GM23338 (cell line): ENCODE results near the gene EHBP1L1. TPM values are rescaled to one million over a fixed set of nuclear protein-coding genes. Genes with fewer than 3 reads are reported as not detected.

ENCODE experiments used
- ATAC-seq: fragments of 200-7000 bp; cut with Tn5 transposase; 3 replicates; pipeline ENCODE4 v1.9.1; 2020
- DNase-seq: peaks from one replicate; pipeline ENCODE4 v3.0.0-alpha.2; 2015; ENCODE audit warnings: low spot score
- H2AFZ ChIP-seq: fragments of 200-600 bp; sonication (generic); 2 replicates; pipeline ENCODE4 v1.8.0; 2016; ENCODE audit warnings: antibody characterized with exemption, mild to moderate bottlenecking, moderate library complexity
- H3F3A ChIP-seq: fragments of 200-600 bp; sonication (generic); replicated peaks from 2 replicates; pipeline ENCODE4 v1.8.0; 2017; ENCODE audit warnings: antibody characterized with exemption, mixed run types, low read depth
- H3K27ac ChIP-seq: fragments of 200-600 bp; sonication (generic); 2 replicates; pipeline ENCODE4 v1.6.1; 2016; ENCODE audit warnings: low read depth
- H3K27me3 ChIP-seq: fragments of 200-600 bp; sonication (generic); 2 replicates; pipeline ENCODE4 v1.8.0; 2016; ENCODE audit warnings: mild to moderate bottlenecking, mixed run types, moderate library complexity; ENCODE audit not compliant: insufficient read depth
- H3K36me3 ChIP-seq: fragments of 200-600 bp; sonication (generic); 2 replicates; pipeline ENCODE4 v1.8.0; 2016; ENCODE audit warnings: mild to moderate bottlenecking; ENCODE audit not compliant: insufficient read depth
- H3K4me1 ChIP-seq: fragments of 200-600 bp; sonication (generic); 2 replicates; pipeline ENCODE4 v1.8.0; 2016; ENCODE audit warnings: mild to moderate bottlenecking, moderate library complexity; ENCODE audit not compliant: insufficient read depth
- H3K4me2 ChIP-seq: fragments of 200-600 bp; sonication (generic); 2 replicates; pipeline ENCODE4 v1.7.1; 2017; ENCODE audit warnings: mixed run types
- H3K4me3 ChIP-seq: fragments of 200-600 bp; sonication (generic); 2 replicates; pipeline ENCODE4 v1.6.1; 2016; ENCODE audit warnings: mixed run types
- H3K79me2 ChIP-seq: fragments of 200-600 bp; sonication (generic); replicated peaks from 2 replicates; pipeline ENCODE4 v1.8.0; 2017; ENCODE audit warnings: mild to moderate bottlenecking; ENCODE audit not compliant: insufficient read depth
- H3K9me2 ChIP-seq: fragments of 200-600 bp; sonication (generic); 2 replicates; pipeline ENCODE4 v1.8.0; 2017; ENCODE audit not compliant: insufficient read depth
- H4K20me1 ChIP-seq: fragments of 200-600 bp; sonication (generic); replicated peaks from 2 replicates; pipeline ENCODE4 v1.8.0; 2017; ENCODE audit warnings: mild to moderate bottlenecking; ENCODE audit not compliant: insufficient read depth
- H3K27ac Mint-ChIP-seq: 2 replicates; pipeline ENCODE4 v1.8.0; 2020; ENCODE audit warnings: inconsistent platforms, mild to moderate bottlenecking, moderate library complexity, mixed read lengths
- H3K27me3 Mint-ChIP-seq: 3 replicates; pipeline ENCODE4 v1.8.0; 2022; ENCODE audit warnings: low read depth, mild to moderate bottlenecking, moderate library complexity, mixed read lengths, inconsistent platforms; ENCODE audit not compliant: insufficient read depth, poor library complexity
- H3K36me3 Mint-ChIP-seq: 3 replicates; pipeline ENCODE4 v1.8.0; 2021; ENCODE audit warnings: low read depth, mild to moderate bottlenecking, inconsistent platforms, moderate library complexity, mixed read lengths
- H3K4me1 Mint-ChIP-seq: 3 replicates; pipeline ENCODE4 v1.8.0; 2020; ENCODE audit warnings: mild to moderate bottlenecking, inconsistent platforms, mixed read lengths
- H3K4me3 Mint-ChIP-seq: 3 replicates; pipeline ENCODE4 v1.8.0; 2021; ENCODE audit warnings: moderate library complexity, mild to moderate bottlenecking, inconsistent platforms, mixed read lengths
- H3K9me3 Mint-ChIP-seq: 3 replicates; pipeline ENCODE4 v1.8.0; 2020; ENCODE audit warnings: moderate library complexity, mild to moderate bottlenecking, inconsistent platforms, mixed read lengths
- CREB1 ChIP-seq: fragments of 250-450 bp; sonication (Bioruptor Pico); IDR thresholded peaks from 2 replicates; pipeline ENCODE4 v1.5.0; 2020; ENCODE audit warnings: low read depth, mild to moderate bottlenecking, moderate library complexity
- ETS1 ChIP-seq: IDR thresholded peaks from 2 replicates; pipeline ENCODE4 v1.6.1; 2016; ENCODE audit warnings: antibody characterized with exemption
- EZH2phosphoT487 ChIP-seq: fragments of 200-600 bp; sonication (generic); IDR thresholded peaks from one replicate; pipeline ENCODE4 v1.8.1; 2018; ENCODE audit warnings: antibody characterized with exemption; ENCODE audit not compliant: unreplicated experiment
- JUNB ChIP-seq: IDR thresholded peaks from one replicate; pipeline ENCODE4 v1.6.1; 2016; ENCODE audit warnings: antibody characterized with exemption; ENCODE audit not compliant: unreplicated experiment
- NANOG ChIP-seq: IDR thresholded peaks from 2 replicates; pipeline ENCODE4 v1.6.1; 2016; ENCODE audit warnings: antibody characterized with exemption, borderline replicate concordance
- POLR2AphosphoS5 ChIP-seq: IDR thresholded peaks from 2 replicates; pipeline ENCODE4 v1.6.1; 2016; ENCODE audit warnings: antibody characterized with exemption, low read depth
- REST ChIP-seq: IDR thresholded peaks from one replicate; pipeline ENCODE4 v1.6.1; 2018; ENCODE audit warnings: antibody characterized with exemption; ENCODE audit not compliant: unreplicated experiment
- STAT1 ChIP-seq: IDR thresholded peaks from one replicate; pipeline ENCODE4 v1.6.1; 2016; ENCODE audit warnings: antibody characterized with exemption; ENCODE audit not compliant: unreplicated experiment
- ZNF114 ChIP-seq: fragments of 250-450 bp; sonication (Bioruptor Pico); IDR thresholded peaks from 2 replicates; pipeline ENCODE4 v1.5.0; 2020; ENCODE audit warnings: mild to moderate bottlenecking, moderate library complexity
- ZNF331 ChIP-seq: fragments of 250-450 bp; sonication (Bioruptor Pico); IDR thresholded peaks from 2 replicates; pipeline ENCODE4 v1.5.0; 2020; ENCODE audit warnings: low read depth, mild to moderate bottlenecking, moderate library complexity
- ZNF462 ChIP-seq: fragments of 250-450 bp; sonication (Bioruptor Pico); IDR thresholded peaks from 2 replicates; pipeline ENCODE4 v1.5.0; 2020; ENCODE audit warnings: mild to moderate bottlenecking, moderate library complexity
- polyA plus RNA-seq: library from polyadenylated mRNA; unstranded; fragments of >200 nt; fragmentation: Nextera tagmentation; extraction: Ambion mirVana; gene quantifications from 2 replicates; pipeline ENCODE4 v1.2.1, GENCODE V29; 2016
- total RNA-seq: library from RNA; depleted of rRNA; stranded (reverse); fragments of >200 nt; shearing (Covaris generic); gene quantifications from 2 replicates; pipeline ENCODE4 v1.2.3, GENCODE V29; 2014

The EHBP1L1 gene
- total and polyA plus RNA-seq, 2 experiments from 2014 or later, result 2.9 to 10.9 TPM

GRCh38 chr11:65634440-65634839 lies 58.6 kb downstream of the EHBP1L1 start (continued):
- TF ChIP-seq ZNF462 (CRISPR knock-in tag) (no peak), CREB1 (CRISPR knock-in tag) (no peak), NANOG (no peak), JUNB (no peak), EZH2phosphoT487 (no peak), STAT1 (no peak), POLR2AphosphoS5 (no peak), ETS1 (no peak)

GRCh38 chr11:65634905-65635731 lies 59.3 kb downstream of the EHBP1L1 start:
- ATAC-seq (no peak), DNase-seq (no peak)
- Histone ChIP-seq H3K9me2 (no peaks in the 10 kb centered on the region), H4K20me1 (no peaks in the 10 kb centered on the region; the same call in 1 of the 2 replicates), H3K4me2 (no peak overlapping the region), H3F3A (peaks cover 23% of the 10 kb centered on the region), H2AFZ (no peak overlapping the region), H3K36me3 (peaks cover 12% of the 10 kb centered on the region; the same call in 1 of the 2 replicates), H3K4me3 (no peak overlapping the region), H3K79me2 (no peaks in the 10 kb centered on the region), H3K27ac (no peak overlapping the region), H3K27me3 (no peaks in the 10 kb centered on the region), H3K4me1 (peaks cover 18% of the 10 kb centered on the region)
- Mint-ChIP-seq H3K4me3 (no peak overlapping the region; the same call in 2 of the 3 replicates), H3K9me3 (no peaks in the 10 kb centered on the region), H3K27me3 (peaks cover 19% of the 10 kb centered on the region), H3K27ac (no peak overlapping the region), H3K4me1 (peaks cover 18% of the 10 kb centered on the region), H3K36me3 (peaks cover 23% of the 10 kb centered on the region)
- TF ChIP-seq STAT1 (no peak), ZNF331 (CRISPR knock-in tag) (no peak), ZNF114 (CRISPR knock-in tag) (no peak), POLR2AphosphoS5 (no peak), REST (no peak), EZH2phosphoT487 (no peak), CREB1 (CRISPR knock-in tag) (no peak)
